Endodermal cell (in vitro differentiated cells): ENCODE results near the gene ERMP1. TPM values are rescaled to one million over a fixed set of nuclear protein-coding genes. Genes with fewer than 3 reads are reported as not detected.

Experiments
- DNase-seq: peaks from one replicate; pipeline ENCODE4 v3.0.0-alpha.2; 2017
- H3K27ac ChIP-seq: 2 replicates; pipeline ENCODE4 v1.5.1; 2013; ENCODE audit warnings: mild to moderate bottlenecking, low read depth, low read length, moderate library complexity
- H3K27me3 ChIP-seq: 2 replicates; pipeline ENCODE4 v1.6.1; 2013; ENCODE audit warnings: mild to moderate bottlenecking, low read length, moderate library complexity; ENCODE audit not compliant: insufficient read depth, control insufficient read depth, poor library complexity, severe bottlenecking
- H3K36me3 ChIP-seq: 2 replicates; pipeline ENCODE4 v1.7.0; 2013; ENCODE audit warnings: mild to moderate bottlenecking, low read length, moderate library complexity; ENCODE audit not compliant: control insufficient read depth, insufficient read depth
- H3K4me1 ChIP-seq: one replicate; pipeline ENCODE4 v1.7.0; 2013; ENCODE audit warnings: low read length; ENCODE audit not compliant: control insufficient read depth, insufficient read depth
- H3K4me3 ChIP-seq: 2 replicates; pipeline ENCODE4 v1.5.1; 2013; ENCODE audit warnings: mild to moderate bottlenecking, low read length, moderate library complexity
- H3K9ac ChIP-seq: 2 replicates; pipeline ENCODE4 v1.6.1; 2013; ENCODE audit warnings: mild to moderate bottlenecking, low read length, moderate library complexity; ENCODE audit not compliant: poor library complexity, severe bottlenecking; ENCODE audit errors: extremely low read depth
- H3K9me3 ChIP-seq: 2 replicates; pipeline ENCODE4 v1.6.1; 2013; ENCODE audit warnings: mild to moderate bottlenecking, low read length, moderate library complexity; ENCODE audit not compliant: control insufficient read depth
- H3K27ac Mint-ChIP-seq: 2 replicates; pipeline ENCODE4 v1.8.0; 2020; ENCODE audit warnings: mixed read lengths
- H3K27me3 Mint-ChIP-seq: 2 replicates; pipeline ENCODE4 v1.8.0; 2021; ENCODE audit warnings: mild to moderate bottlenecking, mixed read lengths; ENCODE audit not compliant: insufficient read depth
- H3K36me3 Mint-ChIP-seq: 2 replicates; pipeline ENCODE4 v1.8.0; 2020; ENCODE audit warnings: low read depth, mixed read lengths
- H3K4me1 Mint-ChIP-seq: 2 replicates; pipeline ENCODE4 v1.8.0; 2020; ENCODE audit warnings: mixed read lengths
- H3K4me3 Mint-ChIP-seq: 2 replicates; pipeline ENCODE4 v1.8.0; 2020; ENCODE audit warnings: mild to moderate bottlenecking, moderate library complexity, mixed read lengths
- H3K9me3 Mint-ChIP-seq: 2 replicates; pipeline ENCODE4 v1.8.0; 2020; ENCODE audit warnings: mild to moderate bottlenecking, mixed read lengths
- WGBS, 2 experiments: methylation state at CpG; one replicate each; pipeline versions ENCODE4 v1.1.5 to v1.1.7; 2013; ENCODE audit warnings: missing lambda C conversion rate in 2 of 2, mixed read lengths in 1 of 2; ENCODE audit not compliant: insufficient coverage in 1 of 2, insufficient read length in 1 of 2; 5-methylcytosine and 5-hydroxymethylcytosine counted together
- total RNA-seq, 2 donors: library from RNA; stranded (reverse); fragmentation: NEBNext Ultra II Directional in 1 of 2; extraction: Animal tissue kit (Norgen Biotek cat#: 25700) in 1 of 2; gene quantifications; 2 replicates in 1 of 2; 3 replicates in 1 of 2; pipeline ENCODE4 v1.2.1, GENCODE V29; 2021
- TF ChIP-seq, protein P1 (sequence below): fragments of 200-600 bp; sonication (generic); conservative IDR thresholded peaks from 2 replicates; pipeline ENCODE4 v1.5.0; 2021; ENCODE audit warnings: antibody characterized with exemption, mild to moderate bottlenecking

The ERMP1 gene
- total RNA-seq, 2 donors from 2014 or later = 22.8 to 36.0 TPM

DNA sequence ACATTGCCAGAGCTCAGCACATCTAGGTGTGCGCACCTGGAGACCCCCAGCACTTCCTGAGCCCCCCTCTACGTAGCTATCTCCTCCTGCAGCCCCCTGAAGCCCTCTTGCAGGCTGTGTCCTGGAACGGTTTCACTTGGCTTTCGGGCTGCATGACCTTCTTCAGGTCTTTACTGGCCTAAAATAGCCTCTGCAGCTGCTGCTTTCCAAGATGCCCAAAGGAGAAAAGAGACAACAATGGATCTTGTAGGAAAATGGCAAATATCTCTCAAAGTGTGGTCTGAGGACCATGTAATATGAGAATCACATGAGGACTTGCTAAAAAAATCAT lies 6.6 kb upstream of the ERMP1 start:
- H3K4me3 Mint-ChIP-seq = no peak overlapping the region
- peaks cover 26% of the 10 kb centered on the region for H3K4me1 Mint-ChIP-seq
- Histone ChIP-seq H3K27ac (no peak overlapping the region), H3K9me3 (no peaks in the 10 kb centered on the region), H3K9ac (no peak overlapping the region), H3K4me1 (peaks cover 16% of the 10 kb centered on the region), H3K36me3 (no peaks in the 10 kb centered on the region), H3K4me3 (no peak overlapping the region), H3K27me3 (peaks cover 19% of the 10 kb centered on the region)
- peak overlapping the region; percentile 92 for H3K27ac Mint-ChIP-seq
- peaks cover 1% of the 10 kb centered on the region for H3K36me3 Mint-ChIP-seq
- peaks cover 6% of the 10 kb centered on the region for H3K9me3 Mint-ChIP-seq
- WGBS, 2 experiments = 90 to 100% methylated on average over 3 to 4 of the region's 4 CpGs
- H3K27me3 Mint-ChIP-seq = peaks cover 14% of the 10 kb centered on the region
- no peak for DNase-seq
- TF ChIP-seq, protein P1, sequence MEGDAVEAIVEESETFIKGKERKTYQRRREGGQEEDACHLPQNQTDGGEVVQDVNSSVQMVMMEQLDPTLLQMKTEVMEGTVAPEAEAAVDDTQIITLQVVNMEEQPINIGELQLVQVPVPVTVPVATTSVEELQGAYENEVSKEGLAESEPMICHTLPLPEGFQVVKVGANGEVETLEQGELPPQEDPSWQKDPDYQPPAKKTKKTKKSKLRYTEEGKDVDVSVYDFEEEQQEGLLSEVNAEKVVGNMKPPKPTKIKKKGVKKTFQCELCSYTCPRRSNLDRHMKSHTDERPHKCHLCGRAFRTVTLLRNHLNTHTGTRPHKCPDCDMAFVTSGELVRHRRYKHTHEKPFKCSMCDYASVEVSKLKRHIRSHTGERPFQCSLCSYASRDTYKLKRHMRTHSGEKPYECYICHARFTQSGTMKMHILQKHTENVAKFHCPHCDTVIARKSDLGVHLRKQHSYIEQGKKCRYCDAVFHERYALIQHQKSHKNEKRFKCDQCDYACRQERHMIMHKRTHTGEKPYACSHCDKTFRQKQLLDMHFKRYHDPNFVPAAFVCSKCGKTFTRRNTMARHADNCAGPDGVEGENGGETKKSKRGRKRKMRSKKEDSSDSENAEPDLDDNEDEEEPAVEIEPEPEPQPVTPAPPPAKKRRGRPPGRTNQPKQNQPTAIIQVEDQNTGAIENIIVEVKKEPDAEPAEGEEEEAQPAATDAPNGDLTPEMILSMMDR = no peak

DNA sequence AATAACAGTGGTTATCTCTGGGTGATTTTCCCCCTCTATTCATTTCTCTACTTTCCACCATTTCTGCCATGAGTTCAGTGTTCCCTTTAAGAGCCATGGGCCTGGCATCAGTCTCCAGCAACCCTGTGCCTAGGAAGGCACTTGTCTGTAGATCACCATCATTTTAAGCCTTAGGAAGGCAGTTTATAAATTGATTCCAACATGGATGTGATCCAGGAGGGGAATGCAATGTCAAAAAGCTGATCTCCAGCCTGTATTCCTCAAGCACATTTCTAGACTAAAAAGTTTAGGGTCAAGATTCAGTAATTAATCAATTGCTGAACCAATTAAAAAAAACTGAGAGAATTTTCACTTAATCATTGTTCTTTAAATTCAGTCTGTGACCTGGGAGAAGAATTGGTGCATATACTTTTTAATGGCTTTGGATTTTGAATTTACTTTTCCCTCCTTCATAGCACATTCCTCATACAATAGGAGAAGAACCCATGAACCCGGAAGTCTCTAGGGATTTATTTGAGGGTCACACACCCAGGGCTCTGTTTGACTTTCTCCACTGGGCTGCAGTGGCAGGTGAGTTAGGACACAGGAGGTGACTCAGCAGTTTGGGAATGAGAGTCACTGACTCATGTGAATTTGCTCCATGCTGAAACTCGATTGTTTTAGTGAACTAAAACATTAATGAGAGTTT lies 6.1 kb upstream of the ERMP1 start:
- H3K36me3 ChIP-seq = no peaks in the 10 kb centered on the region
- no peak overlapping the region for H3K4me3 Mint-ChIP-seq
- peaks cover 1% of the 10 kb centered on the region for H3K36me3 Mint-ChIP-seq
- H3K27ac ChIP-seq = no peak overlapping the region
- DNase-seq = peak; percentile 73
- peaks cover 27% of the 10 kb centered on the region for H3K4me1 Mint-ChIP-seq
- no peak overlapping the region for H3K4me3 ChIP-seq
- peaks cover 14% of the 10 kb centered on the region for H3K27me3 Mint-ChIP-seq
- TF ChIP-seq, protein P1 = no peak
- peaks cover 19% of the 10 kb centered on the region for H3K27me3 ChIP-seq
- no peaks in the 10 kb centered on the region for H3K9me3 ChIP-seq
- H3K27ac Mint-ChIP-seq = peak overlapping the region; percentile 92
- peaks cover 16% of the 10 kb centered on the region for H3K4me1 ChIP-seq
- peaks cover 6% of the 10 kb centered on the region for H3K9me3 Mint-ChIP-seq
- no peak overlapping the region for H3K9ac ChIP-seq
- 80 to 88% methylated on average over 2 of the region's 2 CpGs for WGBS, 2 experiments

DNA sequence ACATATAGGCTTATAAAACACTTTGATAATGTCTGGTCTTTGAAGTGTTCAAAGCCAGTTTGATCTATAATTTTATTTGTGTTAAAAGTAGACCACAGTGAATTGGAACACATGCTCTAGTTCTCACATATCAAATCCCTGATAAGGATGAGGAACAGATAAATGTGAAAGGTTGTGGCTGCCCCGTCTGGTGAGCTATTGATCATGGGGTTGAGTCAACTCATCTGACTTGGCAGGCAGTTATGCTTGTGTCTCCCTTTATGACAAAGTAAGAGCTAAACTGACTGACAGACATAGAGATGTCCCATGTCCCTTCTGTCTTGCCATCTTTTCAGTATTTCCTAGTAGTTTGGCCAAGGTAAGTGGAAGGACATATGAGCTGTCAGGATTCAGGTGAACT lies 2.9 kb upstream of the ERMP1 start:
- H3K4me1 Mint-ChIP-seq = peaks cover 35% of the 10 kb centered on the region
- no peaks in the 10 kb centered on the region for H3K36me3 Mint-ChIP-seq
- DNase-seq = no peak
- Histone ChIP-seq H3K9me3 (no peaks in the 10 kb centered on the region), H3K36me3 (no peaks in the 10 kb centered on the region), H3K9ac (no peak overlapping the region), H3K27ac (no peak overlapping the region), H3K4me1 (peaks cover 13% of the 10 kb centered on the region), H3K4me3 (no peak overlapping the region), H3K27me3 (peaks cover 19% of the 10 kb centered on the region)
- WGBS, 2 experiments = 94 to 100% methylated on average over 1 of the region's 1 CpG
- TF ChIP-seq, protein P1 = no peak
- H3K9me3 Mint-ChIP-seq = no peaks in the 10 kb centered on the region
- no peak overlapping the region for H3K27ac Mint-ChIP-seq
- H3K4me3 Mint-ChIP-seq = no peak overlapping the region
- H3K27me3 Mint-ChIP-seq = peaks cover 14% of the 10 kb centered on the region
